ENCODE data around the gene AFF2.

AFF2 gene

DNA sequence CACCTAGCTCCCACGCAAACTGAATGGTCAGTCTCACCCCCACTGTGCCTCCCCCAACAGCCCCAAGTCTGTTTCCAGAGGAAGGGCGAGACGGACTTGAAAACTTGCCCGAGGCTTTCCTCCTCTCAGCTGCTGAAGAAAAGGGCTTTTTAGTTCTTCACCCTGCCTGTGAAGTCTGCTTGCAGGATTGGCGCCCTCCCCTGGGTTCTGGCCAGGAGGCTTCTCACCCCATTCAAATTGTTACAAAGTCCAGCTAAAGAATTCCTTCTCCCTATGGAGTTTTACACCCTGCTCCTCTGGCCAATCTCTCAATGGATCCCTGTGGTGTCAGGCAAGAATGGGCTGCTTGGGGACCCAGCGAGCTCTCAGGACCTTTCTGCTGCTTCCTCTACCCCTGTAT lies 241.0 kb downstream of the AFF2 start:
- TF ChIP-seq SUZ12 (IDR thresholded peaks at IDR 0.05) (no peak), L3MBTL2 (conservative IDR thresholded peaks at IDR 0.05) (no peak), TARDBP (IDR thresholded peaks at IDR 0.05) (no peak), ELF4 (IDR thresholded peaks at IDR 0.05) (no peak), BHLHE40 (IDR thresholded peaks at IDR 0.05; ENCODE audit: borderline replicate concordance) (no peak), FOXK2 (IDR thresholded peaks at IDR 0.05) (no peak), SP1 (IDR thresholded peaks at IDR 0.05) (no peak), NFRKB (IDR thresholded peaks at IDR 0.05) (no peak), ZNF384 (IDR thresholded peaks at IDR 0.05) (no peak), CTBP1 (IDR thresholded peaks at IDR 0.05; ENCODE audit: borderline replicate concordance) (no peak)
- DNase-seq (ENCODE audit: extremely low spot score), result no peak
- ChIA-PET POLR2A (no interaction called here), CTCF (no interaction called here)

DNA sequence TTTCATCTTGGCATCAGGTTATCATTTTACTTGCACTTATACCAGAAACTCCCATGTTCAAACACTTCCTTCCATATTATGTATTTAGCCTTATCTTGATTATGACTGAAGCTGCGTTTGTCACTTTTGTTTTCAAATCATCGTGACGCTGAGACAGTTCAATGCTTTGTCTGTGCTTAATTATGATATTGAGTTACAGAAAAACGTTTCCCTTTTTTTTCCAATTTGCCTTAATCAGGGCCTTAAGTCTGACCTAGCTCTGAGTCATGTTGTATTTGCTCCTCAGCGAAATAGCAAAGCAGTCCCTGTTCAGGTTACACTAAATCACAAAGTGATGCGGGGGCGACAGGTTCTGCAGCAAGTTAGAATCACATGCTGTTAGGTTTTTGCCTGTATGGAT lies 254.7 kb downstream of the AFF2 start:
- ChIA-PET POLR2A (no interaction called here), CTCF (no interaction called here)
- TF ChIP-seq ZNF384 (IDR thresholded peaks at IDR 0.05) (no peak), FOXK2 (IDR thresholded peaks at IDR 0.05) (no peak), NFRKB (IDR thresholded peaks at IDR 0.05) (no peak), FOXA1 (IDR thresholded peaks at IDR 0.05) (no peak), ARNT (IDR thresholded peaks at IDR 0.05) (no peak), FOXM1 (IDR thresholded peaks at IDR 0.05; ENCODE audit: borderline replicate concordance) (no peak), HDGF (IDR thresholded peaks at IDR 0.05; ENCODE audit: borderline replicate concordance) (no peak), SUZ12 (IDR thresholded peaks at IDR 0.05) (no peak), LEF1 (IDR thresholded peaks at IDR 0.05; ENCODE audit: borderline replicate concordance) (no peak), SP1 (IDR thresholded peaks at IDR 0.05) (no peak), TARDBP (IDR thresholded peaks at IDR 0.05) (no peak), ELF4 (IDR thresholded peaks at IDR 0.05) (no peak), L3MBTL2 (conservative IDR thresholded peaks at IDR 0.05) (no peak), CTBP1 (IDR thresholded peaks at IDR 0.05; ENCODE audit: borderline replicate concordance) (no peak)
- TF ChIP-seq, protein P1, sequence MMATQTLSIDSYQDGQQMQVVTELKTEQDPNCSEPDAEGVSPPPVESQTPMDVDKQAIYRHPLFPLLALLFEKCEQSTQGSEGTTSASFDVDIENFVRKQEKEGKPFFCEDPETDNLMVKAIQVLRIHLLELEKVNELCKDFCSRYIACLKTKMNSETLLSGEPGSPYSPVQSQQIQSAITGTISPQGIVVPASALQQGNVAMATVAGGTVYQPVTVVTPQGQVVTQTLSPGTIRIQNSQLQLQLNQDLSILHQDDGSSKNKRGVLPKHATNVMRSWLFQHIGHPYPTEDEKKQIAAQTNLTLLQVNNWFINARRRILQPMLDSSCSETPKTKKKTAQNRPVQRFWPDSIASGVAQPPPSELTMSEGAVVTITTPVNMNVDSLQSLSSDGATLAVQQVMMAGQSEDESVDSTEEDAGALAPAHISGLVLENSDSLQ (IDR thresholded peaks at IDR 0.05), result no peak
- DNase-seq (ENCODE audit: extremely low spot score), result no peak

DNA sequence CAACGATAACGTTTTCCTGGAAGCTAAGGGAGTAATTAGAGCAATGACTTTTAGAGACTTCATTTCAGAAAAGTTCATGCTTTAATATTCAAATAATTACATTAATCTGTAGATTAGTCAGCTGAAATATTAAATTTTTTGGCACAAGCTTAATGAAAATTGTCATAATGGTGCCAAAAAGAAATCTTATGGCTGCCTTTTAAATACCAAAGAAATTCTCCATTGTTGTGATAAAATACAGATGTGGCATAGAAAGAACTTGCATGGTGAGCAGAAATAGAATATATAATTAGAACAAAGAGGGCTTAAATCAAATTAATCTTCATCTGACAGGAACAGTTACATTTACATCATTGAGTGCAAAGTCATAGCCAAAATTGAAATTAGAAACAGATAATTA lies 263.5 kb downstream of the AFF2 start:
- POLR2A ChIA-PET, result no interaction called here
- no peak for DNase-seq (ENCODE audit: extremely low spot score)
- CTCF ChIA-PET, result no interaction called here
- TF ChIP-seq SP1 (IDR thresholded peaks at IDR 0.05) (no peak), NFRKB (IDR thresholded peaks at IDR 0.05) (no peak), ELF4 (IDR thresholded peaks at IDR 0.05) (no peak)

DNA sequence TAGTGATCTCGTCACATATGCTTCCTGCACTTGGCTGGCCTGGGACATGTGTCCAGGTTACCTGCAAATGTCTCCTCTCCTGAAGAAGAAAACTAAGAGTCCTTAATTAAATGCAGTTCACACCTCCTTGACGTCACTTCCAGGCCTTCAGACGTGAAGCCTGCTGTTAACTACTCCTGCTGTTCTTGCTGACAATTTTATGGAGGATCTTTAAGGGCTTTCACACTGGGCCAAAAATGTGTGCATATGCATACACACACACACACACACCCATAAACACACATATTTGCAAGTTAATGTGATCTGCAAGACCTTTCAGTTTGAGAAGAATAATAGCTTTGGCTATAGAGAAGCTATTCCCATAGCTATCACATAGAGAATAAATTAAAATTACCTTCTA lies 267.9 kb downstream of the AFF2 start:
- DNase-seq (ENCODE audit: extremely low spot score), result no peak
- POLR2A ChIA-PET, result no interaction called here
- TF ChIP-seq LEF1 (IDR thresholded peaks at IDR 0.05; ENCODE audit: borderline replicate concordance) (no peak), CTBP1 (IDR thresholded peaks at IDR 0.05; ENCODE audit: borderline replicate concordance) (no peak), HDGF (IDR thresholded peaks at IDR 0.05; ENCODE audit: borderline replicate concordance) (no peak), L3MBTL2 (conservative IDR thresholded peaks at IDR 0.05) (no peak), ELF4 (IDR thresholded peaks at IDR 0.05) (no peak), BHLHE40 (IDR thresholded peaks at IDR 0.05; ENCODE audit: borderline replicate concordance) (no peak), SP1 (IDR thresholded peaks at IDR 0.05) (no peak), TARDBP (IDR thresholded peaks at IDR 0.05) (no peak), SUZ12 (IDR thresholded peaks at IDR 0.05) (no peak), NFRKB (IDR thresholded peaks at IDR 0.05) (no peak), ZNF384 (IDR thresholded peaks at IDR 0.05) (no peak), FOXM1 (IDR thresholded peaks at IDR 0.05; ENCODE audit: borderline replicate concordance) (no peak), FOXK2 (IDR thresholded peaks at IDR 0.05) (no peak), ARNT (IDR thresholded peaks at IDR 0.05) (no peak)
- TF ChIP-seq, protein P1 (IDR thresholded peaks at IDR 0.05), result no peak
- CTCF ChIA-PET, result no interaction called here

DNA sequence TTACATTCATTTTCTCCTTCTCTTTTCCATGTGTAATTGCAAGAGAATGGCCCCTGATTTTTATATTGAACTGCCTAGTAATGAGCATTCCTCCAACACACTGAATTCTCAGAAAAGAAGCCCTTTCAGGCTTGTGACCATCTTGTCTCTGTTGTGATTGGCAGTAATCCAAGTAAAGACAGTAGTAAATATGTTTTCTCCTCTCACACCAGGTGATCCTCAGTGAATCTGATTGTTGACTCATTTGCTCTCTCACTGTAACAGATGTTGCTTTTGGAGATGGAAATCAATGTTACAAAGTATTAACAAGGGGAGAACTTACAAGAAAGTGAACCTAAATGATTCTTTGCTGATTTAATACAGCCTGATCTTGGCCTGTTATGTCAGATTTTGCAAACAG lies 271.0 kb downstream of the AFF2 start:
- ChIA-PET POLR2A (no interaction called here), CTCF (no interaction called here)

DNA sequence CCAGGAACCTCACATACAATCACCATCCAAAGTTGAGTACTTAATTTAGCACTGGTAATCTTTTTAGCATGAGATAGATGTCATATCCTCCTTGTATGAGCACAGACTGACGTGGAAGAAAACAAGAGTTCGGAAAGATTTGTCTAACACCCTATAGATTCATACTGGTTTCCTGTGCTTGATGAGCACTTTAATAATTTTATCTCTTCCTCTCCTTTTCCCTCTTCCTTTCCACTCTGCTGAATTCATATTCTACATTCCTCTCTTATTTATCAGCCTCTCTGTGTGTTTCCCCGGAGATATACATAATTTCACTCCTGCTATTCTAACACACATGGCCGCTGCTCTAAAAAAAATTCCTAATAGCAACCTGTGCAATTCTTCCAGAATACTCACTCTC lies 273.9 kb downstream of the AFF2 start:
- DNase-seq (ENCODE audit: extremely low spot score), result no peak
- POLR2A ChIA-PET, result no interaction called here
- no peak for TF ChIP-seq L3MBTL2 (conservative IDR thresholded peaks at IDR 0.05)
- no peak for TF ChIP-seq TARDBP (IDR thresholded peaks at IDR 0.05)
- TF ChIP-seq ZNF384 (IDR thresholded peaks at IDR 0.05), result no peak
- no peak for TF ChIP-seq HDGF (IDR thresholded peaks at IDR 0.05; ENCODE audit: borderline replicate concordance)
- no peak for TF ChIP-seq SP1 (IDR thresholded peaks at IDR 0.05)
- no peak for TF ChIP-seq SUZ12 (IDR thresholded peaks at IDR 0.05)
- no peak for TF ChIP-seq BHLHE40 (IDR thresholded peaks at IDR 0.05; ENCODE audit: borderline replicate concordance)
- no peak for TF ChIP-seq FOXM1 (IDR thresholded peaks at IDR 0.05; ENCODE audit: borderline replicate concordance)
- no peak for TF ChIP-seq ELF4 (IDR thresholded peaks at IDR 0.05)
- CTCF ChIA-PET, result no interaction called here

More for the DNA sequence above, 271.0 kb downstream of the AFF2 start:
- TF ChIP-seq HDGF (IDR thresholded peaks at IDR 0.05; ENCODE audit: borderline replicate concordance) (no peak), FOXM1 (IDR thresholded peaks at IDR 0.05; ENCODE audit: borderline replicate concordance) (no peak), FOXA1 (IDR thresholded peaks at IDR 0.05) (no peak), TARDBP (IDR thresholded peaks at IDR 0.05) (no peak), LEF1 (IDR thresholded peaks at IDR 0.05; ENCODE audit: borderline replicate concordance) (no peak), FOXK2 (IDR thresholded peaks at IDR 0.05) (no peak), ARNT (IDR thresholded peaks at IDR 0.05) (no peak), SUZ12 (IDR thresholded peaks at IDR 0.05) (no peak), BHLHE40 (IDR thresholded peaks at IDR 0.05; ENCODE audit: borderline replicate concordance) (no peak), NFRKB (IDR thresholded peaks at IDR 0.05) (no peak), ELF4 (IDR thresholded peaks at IDR 0.05) (no peak), L3MBTL2 (conservative IDR thresholded peaks at IDR 0.05) (no peak), SP1 (IDR thresholded peaks at IDR 0.05) (no peak)
- TF ChIP-seq, protein P1 (IDR thresholded peaks at IDR 0.05), result no peak
- DNase-seq (ENCODE audit: extremely low spot score), result no peak
